K562 (cell line): ENCODE data around the gene PIGB. TPM values are rescaled to one million over a fixed set of nuclear protein-coding genes. Genes with fewer than 3 reads are reported as not detected.

Source experiments
- ADNP ChIP-seq: fragments of 200-800 bp; sonication (Bioruptor generic); IDR thresholded peaks from 2 replicates; pipeline ENCODE4 v1.6.1; 2016; ENCODE audit warnings: missing genetic modification characterization, missing compliant biosample characterization
- C11orf30 ChIP-seq: fragments of 450-650 bp; IDR thresholded peaks from 2 replicates; pipeline ENCODE4 v1.6.1; 2016; ENCODE audit warnings: low read depth, mild to moderate bottlenecking
- CBX8 ChIP-seq: fragments of 200-600 bp; sonication (generic); IDR thresholded peaks from 2 replicates; pipeline ENCODE4 v1.6.1; 2012; ENCODE audit warnings: borderline replicate concordance, mixed run types, low read depth, mild to moderate bottlenecking, moderate library complexity, mixed read lengths, low read length, control low read depth, inconsistent platforms; ENCODE audit not compliant: poor library complexity, severe bottlenecking; ENCODE audit errors: extremely low read depth
- DACH1 ChIP-seq: fragments of 450-650 bp; IDR thresholded peaks from 2 replicates; pipeline ENCODE4 v1.6.1; 2018; ENCODE audit not compliant: partially characterized antibody
- ELF2 ChIP-seq: fragments of 250-450 bp; sonication (Bioruptor Pico); IDR thresholded peaks from 2 replicates; pipeline ENCODE4 v1.5.0; 2021; ENCODE audit warnings: mild to moderate bottlenecking
- ESRRA ChIP-seq: fragments of 450-650 bp; IDR thresholded peaks from 2 replicates; pipeline ENCODE4 v1.6.1; 2014; ENCODE audit warnings: low read depth, mild to moderate bottlenecking, moderate library complexity, borderline replicate concordance
- FOXP1 ChIP-seq: sonication (generic); formaldehyde crosslinking; IDR thresholded peaks from 2 replicates; pipeline ENCODE4 v1.8.0; 2022; ENCODE audit warnings: mild to moderate bottlenecking, missing genetic modification reagents
- HEY1 ChIP-seq: fragments of 250-450 bp; sonication (Bioruptor Pico); IDR thresholded peaks from 2 replicates; pipeline ENCODE4 v1.5.0; 2020; ENCODE audit warnings: mild to moderate bottlenecking, moderate library complexity, borderline replicate concordance
- HMG20B ChIP-seq: fragments of 250-450 bp; sonication (Bioruptor Pico); IDR thresholded peaks from 2 replicates; pipeline ENCODE4 v1.5.0; 2021; ENCODE audit warnings: mild to moderate bottlenecking
- KDM1A ChIP-seq, 2 experiments: fragments of 450-650 bp; IDR thresholded peaks; 2 replicates each; pipeline ENCODE4 v1.6.1; 2016; ENCODE audit warnings: mild to moderate bottlenecking in 2 of 2
- NEUROD1 ChIP-seq: fragments of 150-350 bp; IDR thresholded peaks from 2 replicates; pipeline ENCODE4 v1.6.1; 2014; ENCODE audit warnings: borderline replicate concordance, low read length, low read depth; ENCODE audit not compliant: partially characterized antibody
- NFE2 ChIP-seq: IDR thresholded peaks from 2 replicates; pipeline ENCODE4 v1.6.1; 2014; ENCODE audit warnings: antibody characterized with exemption, low read depth
- NFXL1 ChIP-seq: fragments of 450-650 bp; formaldehyde crosslinking; IDR thresholded peaks from 2 replicates; pipeline ENCODE4 v1.4.0; 2021; ENCODE audit warnings: mild to moderate bottlenecking
- NR3C1 ChIP-seq: sonication (generic); formaldehyde crosslinking; IDR thresholded peaks from 2 replicates; pipeline ENCODE4 v1.8.1; 2022; ENCODE audit warnings: missing genetic modification reagents
- PCBP1 ChIP-seq: fragments of 200-400 bp; formaldehyde crosslinking; IDR thresholded peaks from 2 replicates; pipeline ENCODE4 v1.6.1; 2018; ENCODE audit warnings: mild to moderate bottlenecking, low read depth, low read length; ENCODE audit not compliant: poor library complexity, severe bottlenecking
- PHF8 ChIP-seq: fragments of 200-600 bp; sonication (generic); IDR thresholded peaks from 2 replicates; pipeline ENCODE4 v1.6.1; 2012; ENCODE audit warnings: mixed run types, mild to moderate bottlenecking, inconsistent platforms, low read length, moderate library complexity, borderline replicate concordance
- POLR2H ChIP-seq: IDR thresholded peaks from 2 replicates; pipeline ENCODE4 v1.6.1; 2016; ENCODE audit warnings: missing genetic modification characterization, low read depth, mild to moderate bottlenecking, control low read depth, missing compliant biosample characterization, moderate library complexity
- PYGO2 ChIP-seq: fragments of 450-650 bp; IDR thresholded peaks from 2 replicates; pipeline ENCODE4 v1.6.1; 2016; ENCODE audit warnings: mild to moderate bottlenecking, missing genetic modification characterization, moderate library complexity, missing compliant biosample characterization
- RBM14 ChIP-seq: fragments of 200-400 bp; formaldehyde crosslinking; IDR thresholded peaks from 2 replicates; pipeline ENCODE4 v1.6.1; 2018; ENCODE audit warnings: low read depth, mild to moderate bottlenecking, low read length, moderate library complexity, borderline replicate concordance; ENCODE audit not compliant: insufficient read depth
- RFX5 ChIP-seq: IDR thresholded peaks from 2 replicates; pipeline ENCODE4 v1.6.1; 2011; ENCODE audit warnings: low read depth, mild to moderate bottlenecking, improper control_type of control experiment, low read length
- SAP30 ChIP-seq: fragments of 200-600 bp; sonication (generic); IDR thresholded peaks from 2 replicates; pipeline ENCODE4 v1.6.1; 2012; ENCODE audit warnings: borderline replicate concordance, low read depth, mild to moderate bottlenecking, moderate library complexity, low read length, control low read depth, inconsistent platforms; ENCODE audit not compliant: insufficient read depth, poor library complexity, severe bottlenecking
- SMAD4 ChIP-seq: fragments of 250-450 bp; sonication (Bioruptor Pico); conservative IDR thresholded peaks from 2 replicates; pipeline ENCODE4 v1.8.0; 2021; ENCODE audit warnings: inconsistent platforms, mild to moderate bottlenecking, moderate library complexity
- SMARCA4 ChIP-seq: fragments of 450-650 bp; IDR thresholded peaks from 2 replicates; pipeline ENCODE4 v1.6.1; 2016
- SMARCE1 ChIP-seq: fragments of 450-650 bp; IDR thresholded peaks from 2 replicates; pipeline ENCODE4 v1.7.1; 2016; ENCODE audit warnings: mild to moderate bottlenecking
- U2AF1 ChIP-seq: fragments of 200-400 bp; formaldehyde crosslinking; optimal IDR thresholded peaks from 2 replicates; pipeline ENCODE3; 2017; ENCODE audit warnings: mild to moderate bottlenecking, low read depth, low read length, moderate library complexity
- ZFX ChIP-seq: sonication (generic); formaldehyde crosslinking; IDR thresholded peaks from 2 replicates; pipeline ENCODE4 v1.8.0; 2022; ENCODE audit warnings: mild to moderate bottlenecking, missing genetic modification reagents, moderate library complexity
- ZNF124 ChIP-seq: sonication (generic); formaldehyde crosslinking; IDR thresholded peaks from 2 replicates; pipeline ENCODE4 v1.8.1; 2022; ENCODE audit warnings: missing genetic modification reagents
- ZNF512 ChIP-seq: IDR thresholded peaks from 2 replicates; pipeline ENCODE4 v1.6.1; 2016; ENCODE audit warnings: missing genetic modification characterization, missing compliant biosample characterization
- ZNF75A ChIP-seq: fragments of 450-650 bp; formaldehyde crosslinking; IDR thresholded peaks from 2 replicates; pipeline ENCODE4 v1.4.0; 2020; ENCODE audit warnings: mild to moderate bottlenecking
- polyA plus RNA-seq, 8 experiments: library from polyadenylated mRNA; depleted of rRNA in 4 of 8; stranded (reverse) in 5 of 8; unstranded in 3 of 8; fragments of >200 nt; fragmentation: Nextera tagmentation in 2 of 8; fragmentation: Illumina TruSeq in 1 of 8; extraction: Ambion mirVana in 2 of 8; extraction: Trizol in 1 of 8; gene quantifications; 2 replicates each; pipeline versions ENCODE4 v1.2.1 to v1.2.3, GENCODE V29; 2011 to 2014; ENCODE audit warnings: inconsistent platforms in 1 of 8, missing spikeins in 1 of 8
- total RNA-seq, 7 experiments: library from RNA; depleted of rRNA in 6 of 7; stranded (reverse); fragments of >200 nt in 6 of 7; fragmentation: Illumina TruSeq in 2 of 7; extraction: Trizol in 2 of 7; gene quantifications; 2 replicates each; pipeline versions ENCODE4 v1.2.1 to v1.2.3, GENCODE V29; 2011 to 2021; ENCODE audit warnings: low replicate concordance in 1 of 7

Gene PIGB
- total and polyA plus RNA-seq, 9 of the 15 experiments (the other 6 are each of a cell fraction or from before 2014, with no cell fraction given): 9.9 to 32.3 (median 18.2) TPM

- TF ChIP-seq SAP30: no peak
- TF ChIP-seq ADNP (tag): 0 out of 2 replicates have a peak, but pooled peaks have one; percentile 7
- TF ChIP-seq ZNF75A (CRISPR knock-in tag): no peak
- no peak for TF ChIP-seq PHF8
- no peak for TF ChIP-seq RFX5
- no peak for TF ChIP-seq NEUROD1
- no peak for TF ChIP-seq SMAD4 (CRISPR knock-in tag)
- TF ChIP-seq SMARCE1: no peak
- 0 out of 2 replicates have a peak, but pooled peaks have one; percentile 37 for TF ChIP-seq ELF2
- no peak for TF ChIP-seq FOXP1 (CRISPR knock-in tag)
- no peak for TF ChIP-seq POLR2H
- TF ChIP-seq U2AF1: no peak
- TF ChIP-seq C11orf30: 0 out of 2 replicates have a peak, but pooled peaks have one; percentile 7
- no peak for TF ChIP-seq NFXL1
- TF ChIP-seq KDM1A (IDR thresholded peaks at IDR 0.05): 0 out of 4 replicates have a peak, but pooled peaks of 1 of the 2 experiments have one; percentile 8
- no peak for TF ChIP-seq NR3C1
- no peak for TF ChIP-seq ZNF512 (tag)
- TF ChIP-seq PYGO2 (tag): 0 out of 2 replicates have a peak, but pooled peaks have one; percentile 19
- TF ChIP-seq DACH1: no peak
- no peak for TF ChIP-seq HMG20B (CRISPR knock-in tag)
- no peak for TF ChIP-seq ZNF124
- TF ChIP-seq SMARCA4: peak; percentile 26; the same call in 1 of the 2 replicates
- TF ChIP-seq NFE2: 0 out of 2 replicates have a peak, but pooled peaks have one; percentile 35
- no peak for TF ChIP-seq ESRRA
- no peak for TF ChIP-seq HEY1 (CRISPR knock-in tag)
- TF ChIP-seq PCBP1: no peak
- no peak for TF ChIP-seq CBX8
- TF ChIP-seq ZFX (CRISPR knock-in tag): no peak
- TF ChIP-seq RBM14: no peak
- TF ChIP-seq, all 486 proteins: peak for 9
Observed at GRCh38 chr15:55402707-55403106, 83.7 kb downstream of the PIGB start (continued).
